ENCODE measurements around the gene PRG3. TPM values are rescaled to one million over a fixed set of nuclear protein-coding genes. Genes with fewer than 3 reads are reported as not detected.
A peak's percentile ranks its signal among the peaks of the same experiment; 100 is the strongest.
"Not testable (repeated sequence)": the region's sequence is repeated elsewhere in the genome, so short reads cannot be mapped to it uniquely, and the experiment has no call there.

PRG3 gene
- total and polyA plus RNA-seq, 3 experiments from 2014 or later: not detected

- Mint-ChIP-seq H3K36me3 (no peaks in the 10 kb centered on the region), H3K27me3 (peaks cover 0 to 1% of the 10 kb centered on the region in 2 donors), H3K4me3 (no peak overlapping the region), H3K4me1 (no peaks in the 10 kb centered on the region), H3K27ac (no peak overlapping the region), H3K9me3 (no peaks in the 10 kb centered on the region)
- Histone ChIP-seq H3K36me3 (ENCODE audit: insufficient read depth, low read length) (no peaks in the 10 kb centered on the region), H3K9me3 (ENCODE audit: low read length) (no peaks in the 10 kb centered on the region), H3K4me3 (ENCODE audit: low read length) (no peak overlapping the region), H3K27me3 (ENCODE audit: insufficient read depth, low read length, poor library complexity, severe bottlenecking) (no peaks in the 10 kb centered on the region), H3K27ac (ENCODE audit: low read depth, low read length) (no peak overlapping the region), H3K4me1 (ENCODE audit: insufficient read depth, low read length) (no peaks in the 10 kb centered on the region)
- DNase-seq: no peak
- CTCF ChIA-PET: interaction anchor here (0.9 to 2.9 kb wide), 5 partner anchors 18 to 300 kb away, joined by 3 to 12 read pairs (median 4); no protein-coding TSS in a partner anchor
- POLR2A ChIA-PET: no interaction called here
Observed at GRCh38 chr11:57343825-57344224, 37.1 kb downstream of the PRG3 start.

DNA sequence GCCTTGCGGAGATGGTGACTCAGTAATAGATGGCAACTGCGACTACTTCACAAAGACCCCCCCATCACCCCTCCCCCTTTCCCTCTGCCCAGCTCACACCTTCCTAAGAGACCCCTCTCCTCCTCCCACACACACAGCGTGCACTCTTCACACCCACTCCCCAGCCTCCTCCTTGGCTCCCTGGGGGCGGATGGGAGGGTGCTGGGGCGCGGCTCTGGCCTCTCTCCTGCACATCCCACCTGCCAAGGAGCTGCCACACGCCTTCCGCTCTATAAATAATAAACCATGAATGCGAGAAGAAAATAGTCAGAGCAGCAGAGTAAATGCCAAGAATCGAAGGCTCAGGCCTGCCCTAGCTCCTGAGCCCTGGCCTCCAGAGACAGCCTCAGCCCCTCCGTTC lies 38.2 kb downstream of the PRG3 start:
- no peaks in the 10 kb centered on the region for H3K4me1 Mint-ChIP-seq
- DNase-seq: no peak
- H3K36me3 Mint-ChIP-seq: no peaks in the 10 kb centered on the region
- H3K9me3 ChIP-seq (ENCODE audit: low read length): no peaks in the 10 kb centered on the region
- H3K36me3 ChIP-seq (ENCODE audit: insufficient read depth, low read length): no peaks in the 10 kb centered on the region
- H3K4me1 ChIP-seq (ENCODE audit: insufficient read depth, low read length): no peaks in the 10 kb centered on the region
- POLR2A ChIA-PET: interaction anchor here (0.8 kb wide), 1 partner anchor 115 kb away, joined by 6 read pairs; no protein-coding TSS in a partner anchor
- no peak overlapping the region for H3K27ac ChIP-seq (ENCODE audit: low read depth, low read length)
- no peaks in the 10 kb centered on the region for H3K9me3 Mint-ChIP-seq
- no peak overlapping the region for H3K4me3 ChIP-seq (ENCODE audit: low read length)
- CTCF ChIA-PET: interaction anchor here (0.9 to 2.9 kb wide), 7 partner anchors 121 to 301 kb away, joined by 3 to 12 read pairs (median 3); no protein-coding TSS in a partner anchor
- H3K4me3 Mint-ChIP-seq: no peak overlapping the region
- H3K27me3 ChIP-seq (ENCODE audit: insufficient read depth, low read length, poor library complexity, severe bottlenecking): no peaks in the 10 kb centered on the region
- H3K27ac Mint-ChIP-seq: no peak overlapping the region
- H3K27me3 Mint-ChIP-seq: peaks cover 0 to under 1% of the 10 kb centered on the region in 2 donors

GRCh38 chr11:57341250-57341808 lies 39.6 kb downstream of the PRG3 start:
- H3K27ac Mint-ChIP-seq: peak overlapping the region in 1 of 8 donors; percentile 39
- peak in 1 of 5 donors; percentile 14 for DNase-seq
- H3K4me3 ChIP-seq (ENCODE audit: low read length): no peak overlapping the region
- ChIA-PET CTCF (interaction anchor here (1.1 to 2.9 kb wide), 3 partner anchors 152 to 299 kb away, joined by 3 to 12 read pairs (median 5); no protein-coding TSS in a partner anchor), POLR2A (interaction anchor here (0.6 kb wide), 1 partner anchor 18 kb away, joined by 4 read pairs; no protein-coding TSS in a partner anchor)
- H3K4me3 Mint-ChIP-seq: no peak overlapping the region
- H3K27me3 ChIP-seq (ENCODE audit: insufficient read depth, low read length, poor library complexity, severe bottlenecking): no peaks in the 10 kb centered on the region
- H3K4me1 Mint-ChIP-seq: peaks cover 3 to 5% (median 4%) of the 10 kb centered on the region in 3 donors
- H3K36me3 ChIP-seq (ENCODE audit: insufficient read depth, low read length): no peaks in the 10 kb centered on the region
- no peaks in the 10 kb centered on the region for H3K27me3 Mint-ChIP-seq
- peaks cover 6% of the 10 kb centered on the region for H3K4me1 ChIP-seq (ENCODE audit: insufficient read depth, low read length)
- no peaks in the 10 kb centered on the region for H3K36me3 Mint-ChIP-seq
- H3K9me3 Mint-ChIP-seq: no peaks in the 10 kb centered on the region
- no peak overlapping the region for H3K27ac ChIP-seq (ENCODE audit: low read depth, low read length)
- no peaks in the 10 kb centered on the region for H3K9me3 ChIP-seq (ENCODE audit: low read length)

- Histone ChIP-seq H3K27ac (ENCODE audit: low read depth, low read length) (no peak overlapping the region), H3K36me3 (ENCODE audit: insufficient read depth, low read length) (no peaks in the 10 kb centered on the region), H3K4me1 (ENCODE audit: insufficient read depth, low read length) (peaks cover 10% of the 10 kb centered on the region), H3K9me3 (ENCODE audit: low read length) (no peaks in the 10 kb centered on the region), H3K27me3 (ENCODE audit: insufficient read depth, low read length, poor library complexity, severe bottlenecking) (no peaks in the 10 kb centered on the region), H3K4me3 (ENCODE audit: low read length) (no peak overlapping the region)
- DNase-seq: peak in 1 of 5 donors; percentile 35
- H3K4me1 Mint-ChIP-seq: peaks cover 9 to 12% (median 12%) of the 10 kb centered on the region in 3 donors
- ChIA-PET POLR2A (no interaction called here), CTCF (interaction anchor here (0.6 kb wide), 1 partner anchor 153 kb away, joined by 3 read pairs; no protein-coding TSS in a partner anchor)
- no peaks in the 10 kb centered on the region for H3K9me3 Mint-ChIP-seq
- H3K4me3 Mint-ChIP-seq: peak overlapping the region in 1 of 7 donors; percentile 52
- H3K36me3 Mint-ChIP-seq: peaks cover 0 to 5% (median 0%) of the 10 kb centered on the region in 3 donors
- H3K27ac Mint-ChIP-seq: peak overlapping the region in 2 of 8 donors; percentile 62 to 86
- H3K27me3 Mint-ChIP-seq: no peaks in the 10 kb centered on the region
Observed at GRCh38 chr11:57340039-57340615, 40.8 kb downstream of the PRG3 start.

- no peaks in the 10 kb centered on the region for H3K36me3 ChIP-seq (ENCODE audit: insufficient read depth, low read length)
- no peaks in the 10 kb centered on the region for H3K27me3 Mint-ChIP-seq
- H3K4me3 Mint-ChIP-seq: peak overlapping the region in 1 of 7 donors; percentile 69
- ChIA-PET POLR2A (no interaction called here), CTCF (interaction anchor here (1.3 kb wide), 1 partner anchor 154 kb away, joined by 3 read pairs; no protein-coding TSS in a partner anchor)
- H3K27ac ChIP-seq (ENCODE audit: low read depth, low read length): no peak overlapping the region
- no peaks in the 10 kb centered on the region for H3K27me3 ChIP-seq (ENCODE audit: insufficient read depth, low read length, poor library complexity, severe bottlenecking)
- peaks cover 0 to 12% (median 0%) of the 10 kb centered on the region in 3 donors for H3K36me3 Mint-ChIP-seq
- peak overlapping the region in 2 of 8 donors; percentile 26 to 65 for H3K27ac Mint-ChIP-seq
- H3K4me1 Mint-ChIP-seq: peaks cover 17 to 20% (median 20%) of the 10 kb centered on the region in 3 donors
- peak in 1 of 5 donors; percentile 27 for DNase-seq
- H3K4me3 ChIP-seq (ENCODE audit: low read length): no peak overlapping the region
- no peaks in the 10 kb centered on the region for H3K9me3 ChIP-seq (ENCODE audit: low read length)
- no peaks in the 10 kb centered on the region for H3K9me3 Mint-ChIP-seq
- H3K4me1 ChIP-seq (ENCODE audit: insufficient read depth, low read length): peaks cover 18% of the 10 kb centered on the region
Observed at GRCh38 chr11:57339328-57339727, 41.6 kb downstream of the PRG3 start.

DNA sequence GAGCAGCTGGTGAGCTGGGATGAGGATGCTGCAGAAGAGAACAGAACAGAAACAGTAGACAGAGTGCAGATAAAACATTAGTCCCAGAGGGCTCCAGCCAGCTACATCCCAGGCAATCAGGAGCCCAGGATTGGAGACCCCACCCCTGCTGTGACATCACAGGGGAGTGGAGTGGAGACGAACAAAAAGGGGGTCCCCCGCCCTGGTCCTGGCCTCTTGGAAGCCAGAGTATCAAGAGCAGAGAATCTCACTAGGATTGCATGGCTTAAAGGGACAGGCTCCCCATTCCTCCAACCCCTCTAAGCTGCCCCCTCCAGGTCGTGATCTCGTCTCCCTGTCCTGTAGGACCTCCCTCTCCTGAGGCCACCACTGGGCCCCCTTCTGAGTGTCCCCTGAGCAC lies 42.8 kb downstream of the PRG3 start, which contains the start of gene P2RX3:
P2RX3 (plus strand) TSS at position 211 of the 400 bp plus-strand sequence. CDS start 199 bp downstream, outside the sequence.
- H3K27me3 Mint-ChIP-seq: no peaks in the 10 kb centered on the region
- H3K36me3 Mint-ChIP-seq: peaks cover 0 to 21% (median 0%) of the 10 kb centered on the region in 3 donors
- Histone ChIP-seq H3K27me3 (ENCODE audit: insufficient read depth, low read length, poor library complexity, severe bottlenecking) (no peaks in the 10 kb centered on the region), H3K36me3 (ENCODE audit: insufficient read depth, low read length) (peaks cover 2% of the 10 kb centered on the region), H3K9me3 (ENCODE audit: low read length) (no peaks in the 10 kb centered on the region), H3K4me3 (ENCODE audit: low read length) (no peak within 1 kb of the TSS), H3K27ac (ENCODE audit: low read depth, low read length) (no peak within 1 kb of the TSS), H3K4me1 (ENCODE audit: insufficient read depth, low read length) (peaks cover 22% of the 10 kb centered on the region)
- peak within 1 kb of the TSS; percentile 16 to 72 (median 56) for H3K27ac Mint-ChIP-seq
- H3K4me1 Mint-ChIP-seq: peaks cover 23 to 32% (median 31%) of the 10 kb centered on the region in 3 donors
- H3K9me3 Mint-ChIP-seq: no peaks in the 10 kb centered on the region
- H3K4me3 Mint-ChIP-seq: peak within 1 kb of the TSS in 3 of 7 donors; percentile 23 to 69 (median 46)
- peak in 1 of 5 donors; percentile 44 for DNase-seq
- ChIA-PET CTCF (interaction anchor here (0.5 to 1.6 kb wide), 4 partner anchors 12 to 155 kb away, joined by 3 to 5 read pairs (median 4); no protein-coding TSS in a partner anchor), POLR2A (no interaction called here)

DNA sequence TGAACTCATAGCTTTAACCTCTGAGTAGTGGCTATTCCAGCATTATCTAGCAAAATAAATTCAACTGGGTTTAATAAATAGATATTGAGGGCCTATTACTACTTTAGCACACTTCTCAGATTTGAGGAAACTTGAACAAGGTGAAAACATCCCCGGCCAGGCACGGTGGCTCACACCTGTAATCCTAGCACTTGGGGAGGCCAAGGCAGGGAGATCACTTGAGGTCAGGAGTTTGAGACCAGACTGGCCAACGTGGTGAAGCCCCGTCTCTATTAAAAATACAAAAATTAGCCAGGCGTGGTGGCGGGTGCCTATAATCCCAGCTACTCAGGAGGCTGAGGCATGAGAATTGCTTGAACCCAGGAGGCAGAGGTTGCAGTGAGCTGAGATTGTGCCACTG lies 44.1 kb downstream of the PRG3 start:
- peak overlapping the region in 6 of 7 donors; percentile 92 to 98 (median 94) for H3K4me3 Mint-ChIP-seq
- H3K27me3 Mint-ChIP-seq; H3K9me3 ChIP-seq (ENCODE audit: low read length); H3K27me3 ChIP-seq (ENCODE audit: insufficient read depth, low read length, poor library complexity, severe bottlenecking); DNase-seq; H3K27ac ChIP-seq (ENCODE audit: low read depth, low read length); H3K9me3 Mint-ChIP-seq; H3K4me3 ChIP-seq (ENCODE audit: low read length): not testable (repeated sequence)
- H3K36me3 Mint-ChIP-seq: peaks cover 0 to 34% (median 4%) of the 10 kb centered on the region in 3 donors
- H3K4me1 Mint-ChIP-seq: peaks cover 23 to 38% (median 34%) of the 10 kb centered on the region in 3 donors
- H3K27ac Mint-ChIP-seq: peak overlapping the region; percentile 97 to 100 (median 99)
- ChIA-PET CTCF (interaction anchor here (1.0 to 3.3 kb wide), 4 partner anchors 11 to 464 kb away, joined by 3 to 20 read pairs (median 4); partner anchors contain the start of gene TNKS1BP1), POLR2A (interaction anchor here (4.4 kb wide), 1 partner anchor 12 kb away, joined by 46 read pairs; the partner anchor contains the start of gene TNKS1BP1)
- peaks cover 22% of the 10 kb centered on the region for H3K4me1 ChIP-seq (ENCODE audit: insufficient read depth, low read length)
- H3K36me3 ChIP-seq (ENCODE audit: insufficient read depth, low read length): peaks cover 11% of the 10 kb centered on the region
